ENCODE results near the gene KSR1. TPM values are rescaled to one million over a fixed set of nuclear protein-coding genes. Genes with fewer than 3 reads are reported as not detected.

Gene KSR1
- total and polyA plus RNA-seq, 9 of the 15 experiments (the other 6 are each of a cell fraction or from before 2014, with no cell fraction given) = 1.4 to 51.7 (median 18.4) TPM

GRCh38 chr17:27463235-27463677 lies 7.0 kb downstream of the KSR1 start (continued):
- no peak for TF ChIP-seq E2F4 (CRISPR knock-in tag; IDR thresholded peaks at IDR 0.05; ENCODE audit: low read depth)
- peak; percentile 77 for TF ChIP-seq SMAD4 (CRISPR knock-in tag; conservative IDR thresholded peaks at IDR 0.05)
- TF ChIP-seq TRIM28 (IDR thresholded peaks at IDR 0.05) = no peak
- peak; percentile 91 for TF ChIP-seq CEBPB (tag; IDR thresholded peaks at IDR 0.05)
- TF ChIP-seq FOXA3 (CRISPR knock-in tag; conservative IDR thresholded peaks at IDR 0.05 in 1 of 2, IDR thresholded peaks at IDR 0.05 in 1 of 2) = no peak
- TF ChIP-seq NR0B1 (IDR thresholded peaks at IDR 0.05; ENCODE audit: partially characterized antibody) = no peak
- TF ChIP-seq CBX5 (IDR thresholded peaks at IDR 0.05; ENCODE audit: borderline replicate concordance, low read depth) = no peak
- TF ChIP-seq ATF1 (CRISPR knock-in tag; IDR thresholded peaks at IDR 0.05) = no peak
- 0 out of 2 replicates have a peak, but pooled peaks have one; percentile 20 for TF ChIP-seq ATF1 (tag; IDR thresholded peaks at IDR 0.05)
- TF ChIP-seq JUNB (CRISPR knock-in tag; conservative IDR thresholded peaks at IDR 0.05) = no peak
- TF ChIP-seq HDAC6 (IDR thresholded peaks at IDR 0.05; ENCODE audit: low read depth, low read length) = no peak
- TF ChIP-seq CREB5 (CRISPR knock-in tag; IDR thresholded peaks at IDR 0.05) = no peak
- TF ChIP-seq CXXC5 (CRISPR knock-in tag; IDR thresholded peaks at IDR 0.05) = peak; percentile 53
- no peak for TF ChIP-seq ZNF212 (CRISPR knock-in tag; IDR thresholded peaks at IDR 0.05)
- TF ChIP-seq MYBL2 (IDR thresholded peaks at IDR 0.05; ENCODE audit: low read depth) = no peak
- TF ChIP-seq MYBL2 (CRISPR knock-in tag; IDR thresholded peaks at IDR 0.05; ENCODE audit: borderline replicate concordance) = no peak
- no peak for TF ChIP-seq ZNF24 (IDR thresholded peaks at IDR 0.05)
- peak; percentile 79; the same call in 1 of the 2 replicates for TF ChIP-seq DMBX1 (CRISPR knock-in tag; IDR thresholded peaks at IDR 0.05; ENCODE audit: borderline replicate concordance)
- peak; percentile 77 for TF ChIP-seq VEZF1 (CRISPR knock-in tag; IDR thresholded peaks at IDR 0.05)
- no peak for TF ChIP-seq ZNF165 (CRISPR knock-in tag; IDR thresholded peaks at IDR 0.05; ENCODE audit: borderline replicate concordance)
- TF ChIP-seq CTBP1 (IDR thresholded peaks at IDR 0.05; ENCODE audit: borderline replicate concordance) = peak; percentile 58; the same call in 1 of the 2 replicates
- TF ChIP-seq KHSRP (IDR thresholded peaks at IDR 0.05) = no peak
- TF ChIP-seq ZNF699 (CRISPR knock-in tag; IDR thresholded peaks at IDR 0.05; ENCODE audit: insufficient replicate concordance) = no peak
- TF ChIP-seq HES1 (IDR thresholded peaks at IDR 0.05; ENCODE audit: low read depth) = 0 out of 2 replicates have a peak, but pooled peaks have one; percentile 55
